Stomach (tissue), 9 donors: Measurements from ENCODE around the gene CUX1. TPM values are rescaled to one million over a fixed set of nuclear protein-coding genes. Genes with fewer than 3 reads are reported as not detected.
"Not testable (repeated sequence)": the region's sequence is repeated elsewhere in the genome, so short reads cannot be mapped to it uniquely, and the experiment has no call there.

ENCODE experiments used
- DNase-seq, 2 donors: peaks; one replicate each; pipeline versions ENCODE4 v3.0.0 to v3.0.0-alpha.2; 2013 to 2019
- H3K27ac ChIP-seq, 5 donors: fragments of 200-600 bp in 4 of 5; sonication (generic) in 4 of 5; one replicate each; pipeline ENCODE4 v1.5.1; 2013 to 2019; ENCODE audit warnings: mild to moderate bottlenecking in 1 of 5, moderate library complexity in 1 of 5
- H3K27me3 ChIP-seq, 3 donors: fragments of 200-600 bp; sonication (generic); one replicate each; pipeline ENCODE4 v1.5.1; 2017 to 2019; ENCODE audit warnings: mixed run types in 1 of 3
- H3K36me3 ChIP-seq, 4 donors: fragments of 200-600 bp; sonication (generic); 1 replicate in 3 of 4; 2 replicates in 1 of 4; pipeline ENCODE4 v1.5.1; 2016 to 2019
- H3K4me1 ChIP-seq, 4 donors: fragments of 200-600 bp; sonication (generic); one replicate each; pipeline ENCODE4 v1.5.1; 2016 to 2019
- H3K4me3 ChIP-seq, 4 donors: fragments of 200-600 bp; sonication (generic) in 3 of 4; one replicate each; pipeline ENCODE4 v1.5.1; 2016 to 2019; ENCODE audit warnings: mild to moderate bottlenecking in 1 of 4
- H3K9me3 ChIP-seq, 4 donors: fragments of 200-600 bp; sonication (generic); one replicate each; pipeline ENCODE4 v1.5.1; 2016 to 2019
- CTCF ChIP-seq, 7 experiments: fragments of 450-650 bp in 4 of 7; fragments of 200-600 bp in 3 of 7; sonication (generic) in 3 of 7; IDR thresholded peaks; one replicate each; pipeline ENCODE4 v1.5.1; 2016 to 2019; ENCODE audit warnings: antibody characterized with exemption in 7 of 7, control low read depth in 2 of 7, mild to moderate bottlenecking in 1 of 7
- EP300 ChIP-seq: sonication (generic); formaldehyde crosslinking; IDR thresholded peaks from one replicate; pipeline ENCODE4 v1.6.1; 2017; ENCODE audit warnings: antibody characterized with exemption
- POLR2A ChIP-seq, 4 donors: fragments of 450-650 bp; IDR thresholded peaks; one replicate each; pipeline ENCODE4 v1.6.1; 2016; ENCODE audit warnings: antibody characterized with exemption in 4 of 4, control low read depth in 2 of 4, mild to moderate bottlenecking in 1 of 4, moderate library complexity in 1 of 4
- POLR2AphosphoS5 ChIP-seq, 3 donors: sonication (generic); formaldehyde crosslinking; IDR thresholded peaks; one replicate each; pipeline ENCODE4 v1.6.1; 2016; ENCODE audit warnings: antibody characterized with exemption in 3 of 3
- WGBS, 5 donors: extraction: QIAGEN DNeasy Blood & Tissue Kit in 3 of 5; methylation state at CpG; one replicate each; pipeline versions ENCODE4 v1.1.5 to v1.1.7; 2013 to 2018; 5-methylcytosine and 5-hydroxymethylcytosine counted together
- intact Hi-C: fragments of 100-400 bp; cut with DNase I; formaldehyde crosslinking; loops from one replicate; pipeline ENCODE4 v1.15.1; 2023; ENCODE audit warnings: low total_unique reads
- polyA plus RNA-seq, 3 donors: library from polyadenylated mRNA; stranded (reverse); fragments of 200-250 nt; gene quantifications; one replicate each; pipeline ENCODE4 v1.2.3, GENCODE V29; 2013
- total RNA-seq, 5 donors: library from RNA; depleted of rRNA; stranded (reverse); fragments of >200 nt; gene quantifications; one replicate each; pipeline versions ENCODE4 v1.1.0 to v1.2.3, GENCODE V29; 2014 to 2016
- donor health status: healthy with polysubstance abuse.
- donor health status: Bipolar disorder and iron deficiency.
- donor health status: healthy.

CUX1 gene
- total and polyA plus RNA-seq, 8 donors, result 24.7 to 201 (median 54.7) TPM

DNA sequence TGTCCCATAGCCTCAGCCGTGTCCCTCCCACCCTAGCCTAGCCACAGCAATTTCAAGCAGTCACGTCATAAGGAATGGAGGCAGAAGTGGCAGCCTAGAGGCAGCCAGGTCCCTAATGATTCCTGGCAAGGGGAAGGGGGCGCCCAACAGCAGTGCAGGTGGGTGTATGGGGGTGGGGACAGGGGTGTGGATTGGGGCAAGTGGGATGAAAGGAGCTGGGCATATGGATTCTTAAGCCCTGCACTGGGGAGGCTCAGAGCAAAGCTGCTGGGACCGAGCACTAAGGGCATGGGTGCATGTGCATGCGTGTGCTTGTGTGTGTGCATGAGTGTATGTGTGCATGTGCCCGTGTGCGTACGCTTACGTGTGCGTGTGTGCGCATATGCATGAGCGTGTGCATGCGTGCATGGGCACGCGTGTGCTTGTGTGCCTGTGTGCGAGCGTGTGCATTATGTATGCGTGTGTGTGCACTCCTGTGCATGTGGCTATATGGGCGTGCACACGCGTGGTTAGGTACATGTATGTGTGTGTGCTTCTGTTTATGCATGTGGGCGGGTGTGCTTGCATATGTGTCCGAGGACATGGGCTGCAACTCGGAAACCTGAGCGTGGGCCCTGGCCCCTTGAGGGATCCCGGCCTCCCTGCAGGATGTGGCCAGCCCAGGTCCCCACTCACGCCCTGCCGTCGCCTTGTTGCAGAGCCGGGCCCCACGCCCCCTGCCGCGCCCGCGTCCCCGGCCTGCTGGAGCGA, 503.4 kb downstream of the CUX1 start:
- Histone ChIP-seq H3K9me3 (no peaks in the 10 kb centered on the region), H3K36me3 (peaks cover 0 to 6% (median 3%) of the 10 kb centered on the region in 4 donors), H3K4me1 (peaks cover 0 to 8% (median 6%) of the 10 kb centered on the region in 4 donors), H3K27ac (no peak overlapping the region), H3K27me3 (peaks cover 0 to 47% (median 0%) of the 10 kb centered on the region in 3 donors), H3K4me3 (peak overlapping the region in 2 of 4 donors; percentile 10 to 19)
- no peak for DNase-seq
- TF ChIP-seq POLR2AphosphoS5 (IDR thresholded peaks at IDR 0.05) (no peak), CTCF (IDR thresholded peaks at IDR 0.05) (no peak), POLR2A (IDR thresholded peaks at IDR 0.05) (no peak), EP300 (no peak)
- 71 to 92% (median 77%) methylated on average over 25 to 37 of the region's 37 CpGs for WGBS, 5 donors
- intact Hi-C loops, result no loop called here

- H3K27ac ChIP-seq, result peak overlapping the region in 2 of 5 donors; percentile 43 to 56
Observed at GRCh38 chr7:102321351-102322201, 504.1 kb downstream of the CUX1 start.

DNA sequence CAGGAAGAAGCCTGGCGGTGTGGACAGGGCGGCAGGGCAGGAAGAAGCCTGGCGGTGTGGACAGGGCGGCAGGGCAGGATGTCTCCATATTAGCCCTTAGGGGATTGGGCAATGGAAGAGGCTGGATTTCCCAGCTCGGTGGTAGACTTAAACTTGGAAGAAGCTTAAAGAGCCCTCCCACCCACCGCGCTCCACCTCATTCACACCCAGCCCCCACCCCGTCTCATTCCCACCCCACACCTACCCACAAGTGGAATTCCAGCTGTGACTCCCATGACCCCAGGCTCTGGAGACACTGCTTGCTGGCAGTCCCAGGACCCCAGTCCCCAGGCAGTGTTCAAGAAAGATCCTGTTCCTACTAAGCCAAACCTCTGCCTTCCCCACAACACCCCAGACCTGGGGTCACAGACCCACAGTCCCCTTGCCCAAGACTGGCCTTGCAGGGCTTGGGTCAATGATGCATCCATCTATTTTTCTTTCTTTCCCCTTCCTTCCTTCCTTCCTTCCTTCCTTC, 504.8 kb downstream of the CUX1 start:
- DNase-seq, result no peak
- intact Hi-C loops, result no loop called here
- no peak for TF ChIP-seq POLR2AphosphoS5 (IDR thresholded peaks at IDR 0.05)
- no peak for TF ChIP-seq CTCF (IDR thresholded peaks at IDR 0.05)
- no peak for TF ChIP-seq EP300
- TF ChIP-seq POLR2A (IDR thresholded peaks at IDR 0.05), result no peak
- Histone ChIP-seq H3K27me3 (peaks cover 0 to 57% (median 0%) of the 10 kb centered on the region in 3 donors), H3K9me3 (no peaks in the 10 kb centered on the region), H3K27ac (no peak overlapping the region), H3K36me3 (peaks cover 0 to 4% (median 2%) of the 10 kb centered on the region in 4 donors), H3K4me1 (peaks cover 0 to 8% (median 6%) of the 10 kb centered on the region in 4 donors), H3K4me3 (no peak overlapping the region)
- 72 to 84% (median 83%) methylated on average over 4 to 8 of the region's 8 CpGs for WGBS, 5 donors

More at GRCh38 chr7:102321351-102322201, 504.1 kb downstream of the CUX1 start:
- intact Hi-C loops, result no loop called here
- Histone ChIP-seq H3K4me1 (peaks cover 0 to 8% (median 6%) of the 10 kb centered on the region in 4 donors), H3K27me3 (peaks cover 0 to 53% (median 0%) of the 10 kb centered on the region in 3 donors), H3K36me3 (peaks cover 0 to 6% (median 3%) of the 10 kb centered on the region in 4 donors), H3K9me3 (no peaks in the 10 kb centered on the region), H3K4me3 (peak overlapping the region in 2 of 4 donors; percentile 10 to 19)
- TF ChIP-seq POLR2A (IDR thresholded peaks at IDR 0.05) (no peak), EP300 (no peak), CTCF (IDR thresholded peaks at IDR 0.05) (no peak), POLR2AphosphoS5 (IDR thresholded peaks at IDR 0.05) (no peak)
- DNase-seq, result peak in 1 of 2 donors; percentile 78
- WGBS, 5 donors, result 25 to 70% (median 33%) methylated on average over 19 to 73 of the region's 73 CpGs

- H3K36me3 ChIP-seq, result no peaks in the 10 kb centered on the region
- H3K27ac ChIP-seq, result no peak overlapping the region
- intact Hi-C loops, result no loop called here
- H3K4me1 ChIP-seq, result peaks cover 0 to 6% (median 4%) of the 10 kb centered on the region in 4 donors
- DNase-seq, result no peak
- H3K9me3 ChIP-seq, result no peaks in the 10 kb centered on the region
- H3K27me3 ChIP-seq, result peaks cover 0 to 57% (median 0%) of the 10 kb centered on the region in 3 donors
- TF ChIP-seq EP300, result no peak
- TF ChIP-seq POLR2A (IDR thresholded peaks at IDR 0.05), result no peak
- TF ChIP-seq CTCF (IDR thresholded peaks at IDR 0.05), result no peak
- TF ChIP-seq POLR2AphosphoS5 (IDR thresholded peaks at IDR 0.05), result no peak
- WGBS, 5 donors, result 86 to 91% (median 90%) methylated on average over 5 of the region's 5 CpGs
- no peak overlapping the region for H3K4me3 ChIP-seq
Observed at GRCh38 chr7:102323914-102324195, 506.4 kb downstream of the CUX1 start.

- intact Hi-C loops, H3K4me3 ChIP-seq, H3K9me3 ChIP-seq, H3K4me1 ChIP-seq, H3K27ac ChIP-seq, H3K36me3 ChIP-seq, DNase-seq: not testable (repeated sequence)
- WGBS, 5 donors, result 86 to 87% (median 86%) methylated on average over 11 of the region's 11 CpGs
- H3K27me3 ChIP-seq, result peaks cover 0 to 57% (median 0%) of the 10 kb centered on the region in 3 donors
Observed at GRCh38 chr7:102325106-102325505, 507.7 kb downstream of the CUX1 start.
